Effector memory CD8-positive, alpha-beta T cell (primary cell): ENCODE measurements around the gene ZNF260.
A peak's percentile ranks its signal among the peaks of the same experiment; 100 is the strongest.

Experiments
- ATAC-seq: fragments of 150-1000 bp; cut with Tn5 transposase; replicated peaks from 2 replicates; pipeline ENCODE4 v1.10.0; 2021; ENCODE audit warnings: mild to moderate bottlenecking, moderate library complexity
- DNase-seq, 3 experiments: peaks; one replicate each; pipeline ENCODE4 v3.0.0; 2021
- H3K27ac Mint-ChIP-seq, 2 donors: one replicate each; pipeline ENCODE4 v1.8.0; 2022; ENCODE audit warnings: mild to moderate bottlenecking in 2 of 2, mixed read lengths in 2 of 2, moderate library complexity in 2 of 2
- H3K27me3 Mint-ChIP-seq, 2 donors: one replicate each; pipeline ENCODE4 v1.8.0; 2022; ENCODE audit warnings: mixed read lengths in 2 of 2
- H3K36me3 Mint-ChIP-seq: one replicate; pipeline ENCODE4 v1.8.0; 2022; ENCODE audit warnings: mild to moderate bottlenecking, moderate library complexity, mixed read lengths; ENCODE audit not compliant: insufficient read depth
- H3K4me1 Mint-ChIP-seq, 2 donors: one replicate each; pipeline ENCODE4 v1.8.0; 2022; ENCODE audit warnings: low read depth in 2 of 2, mixed read lengths in 2 of 2
- H3K4me3 Mint-ChIP-seq, 2 donors: one replicate each; pipeline ENCODE4 v1.8.0; 2022; ENCODE audit warnings: mild to moderate bottlenecking in 2 of 2, mixed read lengths in 2 of 2, moderate library complexity in 2 of 2
- H3K9me3 Mint-ChIP-seq, 2 donors: one replicate each; pipeline ENCODE4 v1.8.0; 2022; ENCODE audit warnings: mixed read lengths in 2 of 2
- total RNA-seq, 9 experiments: gene quantifications; one replicate each; lab custom pipeline; 2026; lab: John Stamatoyannopoulos, UW

The ZNF260 gene
- total RNA-seq: 6.7 to 50.8 (median 19.3) reads per million in 9 experiments

GRCh38 chr19:36528194-36528920 lies at the start of gene ZNF260:
TSS of gene ZNF260 (minus strand) at chr19:36528271. CDS start at chr19:36515238, 13,033 bp downstream.
- peak; percentile 88 to 92 (median 89) for DNase-seq
- peaks cover 20 to 22% of the 10 kb centered on the region in 2 donors for H3K4me1 Mint-ChIP-seq
- no peaks in the 10 kb centered on the region for H3K27me3 Mint-ChIP-seq
- H3K27ac Mint-ChIP-seq: peak within 1 kb of the TSS; percentile 91 to 99
- peak within 1 kb of the TSS; percentile 92 to 99 for H3K4me3 Mint-ChIP-seq
- peaks cover 2 to 7% of the 10 kb centered on the region in 2 donors for H3K9me3 Mint-ChIP-seq
- peak; percentile 83 for ATAC-seq
- H3K36me3 Mint-ChIP-seq: peaks cover 22% of the 10 kb centered on the region

GRCh38 chr19:36577271-36577996 lies 49.4 kb upstream of the ZNF260 start:
- DNase-seq: no peak
- Mint-ChIP-seq H3K27ac (no peak overlapping the region), H3K36me3 (peaks cover 39% of the 10 kb centered on the region), H3K27me3 (no peaks in the 10 kb centered on the region), H3K9me3 (no peaks in the 10 kb centered on the region), H3K4me3 (no peak overlapping the region), H3K4me1 (peaks cover 19 to 26% of the 10 kb centered on the region in 2 donors)
- ATAC-seq: no peak

- Mint-ChIP-seq H3K27me3 (no peaks in the 10 kb centered on the region), H3K4me1 (peaks cover 27 to 34% of the 10 kb centered on the region in 2 donors), H3K9me3 (no peaks in the 10 kb centered on the region), H3K4me3 (peak overlapping the region; percentile 80 to 92), H3K36me3 (peaks cover 48% of the 10 kb centered on the region), H3K27ac (peak overlapping the region in 1 of 2 donors; percentile 99)
- ATAC-seq (no peak), DNase-seq (no peak)
Measured at GRCh38 chr19:36574741-36575140, 46.7 kb upstream of the ZNF260 start.

- Mint-ChIP-seq H3K36me3 (peaks cover 45% of the 10 kb centered on the region), H3K9me3 (no peaks in the 10 kb centered on the region), H3K4me1 (peaks cover 27 to 34% of the 10 kb centered on the region in 2 donors), H3K4me3 (peak overlapping the region; percentile 80 to 92), H3K27ac (peak overlapping the region; percentile 97 to 99), H3K27me3 (no peaks in the 10 kb centered on the region)
- ATAC-seq (no peak), DNase-seq (no peak)
Measured at GRCh38 chr19:36573895-36574720, 46.0 kb upstream of the ZNF260 start.

GRCh38 chr19:36573020-36573894 lies 45.2 kb upstream of the ZNF260 start, which contains the start of gene ZNF529:
TSS of gene ZNF529 (minus strand) at chr19:36573292. CDS start at chr19:36572346, 946 bp downstream.
- Mint-ChIP-seq H3K9me3 (no peaks in the 10 kb centered on the region), H3K4me1 (peaks cover 27 to 35% of the 10 kb centered on the region in 2 donors), H3K36me3 (peaks cover 44% of the 10 kb centered on the region), H3K27me3 (no peaks in the 10 kb centered on the region), H3K27ac (peak within 1 kb of the TSS; percentile 97 to 99), H3K4me3 (peak within 1 kb of the TSS; percentile 80 to 92)
- peak; percentile 91 for ATAC-seq
- DNase-seq: peak; percentile 84 to 87 (median 85)

- peak overlapping the region; percentile 80 to 92 for H3K4me3 Mint-ChIP-seq
Measured at GRCh38 chr19:36572593-36573019, 44.5 kb upstream of the ZNF260 start.

GRCh38 chr19:36564391-36564790 lies 36.3 kb upstream of the ZNF260 start:
- Mint-ChIP-seq H3K9me3 (peaks cover 0 to 7% of the 10 kb centered on the region in 2 donors), H3K4me1 (peaks cover 3 to 29% of the 10 kb centered on the region in 2 donors), H3K27me3 (no peaks in the 10 kb centered on the region), H3K27ac (no peak overlapping the region), H3K4me3 (no peak overlapping the region), H3K36me3 (peaks cover 35% of the 10 kb centered on the region)
- ATAC-seq (no peak), DNase-seq (no peak)

More at GRCh38 chr19:36572593-36573019, 44.5 kb upstream of the ZNF260 start:
- H3K9me3 Mint-ChIP-seq: no peaks in the 10 kb centered on the region
- H3K36me3 Mint-ChIP-seq: peaks cover 39% of the 10 kb centered on the region
- no peak for ATAC-seq
- peak overlapping the region; percentile 97 to 99 for H3K27ac Mint-ChIP-seq
- peaks cover 29 to 41% of the 10 kb centered on the region in 2 donors for H3K4me1 Mint-ChIP-seq
- no peaks in the 10 kb centered on the region for H3K27me3 Mint-ChIP-seq
- no peak for DNase-seq

GRCh38 chr19:36547001-36547732 lies 19.1 kb upstream of the ZNF260 start:
- Mint-ChIP-seq H3K4me1 (no peaks in the 10 kb centered on the region), H3K9me3 (peaks cover 11 to 36% of the 10 kb centered on the region in 2 donors), H3K4me3 (no peak overlapping the region), H3K36me3 (peaks cover 51% of the 10 kb centered on the region), H3K27ac (no peak overlapping the region), H3K27me3 (no peaks in the 10 kb centered on the region)
- no peak for ATAC-seq
- DNase-seq: no peak

- H3K4me1 Mint-ChIP-seq: peaks cover 20 to 22% of the 10 kb centered on the region in 2 donors
- peak overlapping the region; percentile 92 to 99 for H3K4me3 Mint-ChIP-seq
- H3K36me3 Mint-ChIP-seq: peaks cover 22% of the 10 kb centered on the region
- H3K27ac Mint-ChIP-seq: peak overlapping the region; percentile 91 to 99
- DNase-seq: peak; percentile 11 to 43 (median 24)
- H3K27me3 Mint-ChIP-seq: no peaks in the 10 kb centered on the region
- peaks cover 0 to 7% of the 10 kb centered on the region in 2 donors for H3K9me3 Mint-ChIP-seq
- ATAC-seq: peak; percentile 43
Measured at GRCh38 chr19:36528921-36529518, 949 bp upstream of the ZNF260 start.

GRCh38 chr19:36527873-36528193 lies 238 bp downstream of the ZNF260 start:
- peaks cover 22% of the 10 kb centered on the region for H3K36me3 Mint-ChIP-seq
- no peak for DNase-seq
- H3K27me3 Mint-ChIP-seq: no peaks in the 10 kb centered on the region
- H3K9me3 Mint-ChIP-seq: peaks cover 2 to 7% of the 10 kb centered on the region in 2 donors
- H3K4me1 Mint-ChIP-seq: peaks cover 22 to 26% of the 10 kb centered on the region in 2 donors
- peak overlapping the region; percentile 92 to 99 for H3K4me3 Mint-ChIP-seq
- peak overlapping the region; percentile 91 to 99 for H3K27ac Mint-ChIP-seq
- ATAC-seq: no peak

GRCh38 chr19:36527341-36527740 lies 730 bp downstream of the ZNF260 start:
- ATAC-seq (no peak), DNase-seq (no peak)
- peaks cover 22% of the 10 kb centered on the region for H3K36me3 Mint-ChIP-seq
- peak overlapping the region; percentile 92 to 99 for H3K4me3 Mint-ChIP-seq
- H3K27ac Mint-ChIP-seq: peak overlapping the region; percentile 91 to 99
- H3K4me1 Mint-ChIP-seq: peaks cover 22 to 26% of the 10 kb centered on the region in 2 donors
- H3K9me3 Mint-ChIP-seq: peaks cover 2 to 7% of the 10 kb centered on the region in 2 donors
- H3K27me3 Mint-ChIP-seq: no peaks in the 10 kb centered on the region
